ENCODE results near the gene TRIM14.

The TRIM14 gene

DNA sequence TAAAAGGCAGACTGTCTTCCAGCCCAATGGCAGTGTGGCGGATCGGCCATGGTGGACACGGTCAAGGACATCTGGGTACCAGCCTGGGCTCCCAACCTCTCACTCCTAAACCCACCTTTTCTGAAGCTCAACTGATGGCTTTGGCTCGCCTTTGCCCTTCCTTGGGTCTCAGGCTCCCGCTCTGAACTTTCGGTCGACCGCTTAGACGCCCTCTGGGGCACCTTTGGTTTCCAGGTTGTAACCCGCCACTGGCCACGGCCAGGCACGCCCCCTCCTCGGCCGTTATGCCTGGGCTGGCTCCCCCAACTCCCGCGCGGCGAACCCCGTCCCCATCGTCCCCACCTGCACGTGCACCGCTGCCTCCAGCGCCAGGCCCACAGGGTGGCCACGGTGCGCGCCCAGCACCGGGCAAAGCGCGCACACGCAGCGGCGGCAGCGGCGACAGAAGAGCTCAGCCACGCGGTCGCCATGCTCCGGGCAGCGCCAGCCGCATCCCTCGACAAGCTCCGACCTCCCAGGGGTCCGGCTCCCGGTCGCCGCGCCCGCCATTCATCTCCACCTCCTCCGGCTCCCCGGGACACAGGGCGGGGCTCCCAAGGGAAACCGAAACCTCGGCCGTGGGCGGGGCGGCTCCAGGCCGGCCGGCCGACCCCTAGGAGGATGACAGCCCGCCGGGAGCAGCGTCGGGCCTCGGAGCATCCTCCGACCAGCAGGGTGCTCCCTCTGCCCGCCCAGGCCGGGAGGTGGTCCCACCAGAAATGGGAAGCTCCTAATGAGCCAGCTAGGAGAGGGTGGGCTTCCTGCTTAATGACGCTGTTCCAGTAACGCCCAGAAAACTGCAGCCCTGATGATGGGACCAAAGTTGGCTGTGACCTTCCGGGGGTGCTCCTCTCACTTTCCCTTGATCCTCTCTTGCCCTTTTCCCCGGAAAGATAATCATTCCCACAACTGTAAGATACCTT, at the start of gene TRIM14:
Gene TRIM14, minus strand, starts transcription at position 583 of the 962 bp plus-strand sequence. Its CDS starts 34 bp downstream, at position 549.
- H3K27ac ChIP-seq (ENCODE audit: low read depth, low read length), result peak within 1 kb of the TSS; percentile 97
- no peaks in the 10 kb centered on the region for H3K9me3 ChIP-seq (ENCODE audit: control insufficient read depth in 1 of 2, low read length in 2 of 2)
- peaks cover 30 to 35% of the 10 kb centered on the region in 2 donors for H3K4me1 ChIP-seq (ENCODE audit: control insufficient read depth in 1 of 2, insufficient read depth in 2 of 2, low read length in 2 of 2)
- no peaks in the 10 kb centered on the region for H3K27me3 ChIP-seq (ENCODE audit: control insufficient read depth in 1 of 2, insufficient read depth in 2 of 2, low read length in 2 of 2)
- H3K4me3 ChIP-seq (ENCODE audit: low read depth in 1 of 2, low read length in 2 of 2), result peak within 1 kb of the TSS; percentile 86 to 91
- H3K9ac ChIP-seq (ENCODE audit: low read depth in 1 of 2, low read length in 2 of 2), result peak within 1 kb of the TSS; percentile 76 to 93
- H3K36me3 ChIP-seq (ENCODE audit: control insufficient read depth in 1 of 2, insufficient read depth in 2 of 2, low read length in 2 of 2), result peaks cover 0 to 9% of the 10 kb centered on the region in 2 donors

DNA sequence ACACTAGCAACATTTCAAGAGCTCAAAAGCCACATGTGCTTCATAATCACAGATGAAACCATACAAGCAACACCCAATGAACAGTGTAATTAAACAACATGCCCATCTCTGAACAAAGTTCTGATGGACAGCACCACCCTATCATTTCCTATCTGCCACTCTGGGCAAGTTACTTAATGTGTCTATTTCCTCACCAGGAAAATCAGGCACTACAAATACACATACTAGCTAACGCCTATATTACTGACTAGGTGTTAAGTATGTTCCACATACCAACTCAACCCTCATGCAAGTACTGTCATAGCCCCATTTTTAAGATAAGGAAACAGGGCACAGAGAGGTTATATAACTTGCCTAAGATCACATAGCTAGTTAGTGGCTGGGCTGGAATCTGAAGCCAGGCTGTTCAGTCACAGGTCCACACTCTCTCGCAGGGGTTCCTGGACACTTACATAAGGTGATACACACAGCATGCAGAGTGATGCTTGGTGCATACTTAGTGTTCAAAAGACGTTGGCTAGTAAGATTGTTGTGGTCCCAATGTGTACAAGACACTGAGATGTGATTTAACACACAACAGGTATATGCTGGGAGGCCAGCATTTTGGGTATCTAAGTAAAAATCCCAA, 49.2 kb upstream of the TRIM14 start:
- H3K27me3 ChIP-seq (ENCODE audit: control insufficient read depth in 1 of 2, insufficient read depth in 2 of 2, low read length in 2 of 2), result no peaks in the 10 kb centered on the region
- H3K4me1 ChIP-seq (ENCODE audit: control insufficient read depth in 1 of 2, insufficient read depth in 2 of 2, low read length in 2 of 2), result peaks cover 60 to 77% of the 10 kb centered on the region in 2 donors
- H3K9ac ChIP-seq (ENCODE audit: low read depth in 1 of 2, low read length in 2 of 2), result peak overlapping the region in 1 of 2 donors; percentile 35
- no peaks in the 10 kb centered on the region for H3K9me3 ChIP-seq (ENCODE audit: control insufficient read depth in 1 of 2, low read length in 2 of 2)
- no peaks in the 10 kb centered on the region for H3K36me3 ChIP-seq (ENCODE audit: control insufficient read depth in 1 of 2, insufficient read depth in 2 of 2, low read length in 2 of 2)
- H3K27ac ChIP-seq (ENCODE audit: low read depth, low read length), result no peak overlapping the region
- no peak overlapping the region for H3K4me3 ChIP-seq (ENCODE audit: low read depth in 1 of 2, low read length in 2 of 2)

GRCh38 chr9:98164912-98165311, 45.9 kb upstream of the TRIM14 start:
- Histone ChIP-seq H3K4me3 (ENCODE audit: low read depth in 1 of 2, low read length in 2 of 2) (peak overlapping the region in 1 of 2 donors; percentile 20), H3K9ac (ENCODE audit: low read depth in 1 of 2, low read length in 2 of 2) (peak overlapping the region in 1 of 2 donors; percentile 13), H3K9me3 (ENCODE audit: control insufficient read depth in 1 of 2, low read length in 2 of 2) (no peaks in the 10 kb centered on the region), H3K27ac (ENCODE audit: low read depth, low read length) (no peak overlapping the region), H3K4me1 (ENCODE audit: control insufficient read depth in 1 of 2, insufficient read depth in 2 of 2, low read length in 2 of 2) (peaks cover 57 to 64% of the 10 kb centered on the region in 2 donors), H3K36me3 (ENCODE audit: control insufficient read depth in 1 of 2, insufficient read depth in 2 of 2, low read length in 2 of 2) (peaks cover 0 to 4% of the 10 kb centered on the region in 2 donors), H3K27me3 (ENCODE audit: control insufficient read depth in 1 of 2, insufficient read depth in 2 of 2, low read length in 2 of 2) (no peaks in the 10 kb centered on the region)

DNA sequence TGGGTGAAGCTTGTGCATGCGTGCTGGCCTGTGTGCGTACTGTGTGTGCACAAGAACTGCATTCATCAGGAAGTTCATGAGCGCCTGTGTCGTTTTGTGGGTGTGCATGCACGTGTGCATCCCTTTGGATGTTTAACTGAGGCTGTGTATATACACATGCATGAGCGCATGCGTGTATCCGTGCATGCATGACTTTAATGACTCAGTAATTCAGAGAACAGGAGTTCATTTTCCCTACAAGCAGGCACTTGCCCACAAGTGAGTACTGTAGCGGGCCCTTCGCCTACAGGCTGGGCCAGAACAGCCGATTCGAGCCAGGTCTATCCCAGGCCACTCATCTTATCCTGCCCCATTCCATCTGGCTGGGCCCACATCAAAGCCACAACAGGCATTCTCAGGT, 43.6 kb upstream of the TRIM14 start:
- Histone ChIP-seq H3K36me3 (ENCODE audit: control insufficient read depth in 1 of 2, insufficient read depth in 2 of 2, low read length in 2 of 2) (peaks cover 2 to 8% of the 10 kb centered on the region in 2 donors), H3K4me3 (ENCODE audit: low read depth in 1 of 2, low read length in 2 of 2) (no peak overlapping the region), H3K27ac (ENCODE audit: low read depth, low read length) (no peak overlapping the region), H3K9me3 (ENCODE audit: control insufficient read depth in 1 of 2, low read length in 2 of 2) (no peaks in the 10 kb centered on the region), H3K4me1 (ENCODE audit: control insufficient read depth in 1 of 2, insufficient read depth in 2 of 2, low read length in 2 of 2) (peaks cover 46 to 48% of the 10 kb centered on the region in 2 donors), H3K27me3 (ENCODE audit: control insufficient read depth in 1 of 2, insufficient read depth in 2 of 2, low read length in 2 of 2) (no peaks in the 10 kb centered on the region), H3K9ac (ENCODE audit: low read depth in 1 of 2, low read length in 2 of 2) (no peak overlapping the region)

- Histone ChIP-seq H3K9me3 (ENCODE audit: control insufficient read depth in 1 of 2, low read length in 2 of 2) (no peaks in the 10 kb centered on the region), H3K27ac (ENCODE audit: low read depth, low read length) (no peak overlapping the region), H3K36me3 (ENCODE audit: control insufficient read depth in 1 of 2, insufficient read depth in 2 of 2, low read length in 2 of 2) (peaks cover 8 to 12% of the 10 kb centered on the region in 2 donors), H3K27me3 (ENCODE audit: control insufficient read depth in 1 of 2, insufficient read depth in 2 of 2, low read length in 2 of 2) (no peaks in the 10 kb centered on the region), H3K4me1 (ENCODE audit: control insufficient read depth in 1 of 2, insufficient read depth in 2 of 2, low read length in 2 of 2) (peaks cover 46 to 48% of the 10 kb centered on the region in 2 donors), H3K9ac (ENCODE audit: low read depth in 1 of 2, low read length in 2 of 2) (no peak overlapping the region), H3K4me3 (ENCODE audit: low read depth in 1 of 2, low read length in 2 of 2) (no peak overlapping the region)
Measured at GRCh38 chr9:98161851-98162250, 42.8 kb upstream of the TRIM14 start.

GRCh38 chr9:98159790-98160189, 40.8 kb upstream of the TRIM14 start:
- H3K27ac ChIP-seq (ENCODE audit: low read depth, low read length), result no peak overlapping the region
- no peaks in the 10 kb centered on the region for H3K9me3 ChIP-seq (ENCODE audit: control insufficient read depth in 1 of 2, low read length in 2 of 2)
- H3K4me1 ChIP-seq (ENCODE audit: control insufficient read depth in 1 of 2, insufficient read depth in 2 of 2, low read length in 2 of 2), result peaks cover 39 to 49% of the 10 kb centered on the region in 2 donors
- H3K4me3 ChIP-seq (ENCODE audit: low read depth in 1 of 2, low read length in 2 of 2), result no peak overlapping the region
- H3K9ac ChIP-seq (ENCODE audit: low read depth in 1 of 2, low read length in 2 of 2), result no peak overlapping the region
- peaks cover 12 to 14% of the 10 kb centered on the region in 2 donors for H3K36me3 ChIP-seq (ENCODE audit: control insufficient read depth in 1 of 2, insufficient read depth in 2 of 2, low read length in 2 of 2)
- no peaks in the 10 kb centered on the region for H3K27me3 ChIP-seq (ENCODE audit: control insufficient read depth in 1 of 2, insufficient read depth in 2 of 2, low read length in 2 of 2)

GRCh38 chr9:98159301-98159700, 40.3 kb upstream of the TRIM14 start:
- Histone ChIP-seq H3K9ac (ENCODE audit: low read depth in 1 of 2, low read length in 2 of 2) (no peak overlapping the region), H3K4me1 (ENCODE audit: control insufficient read depth in 1 of 2, insufficient read depth in 2 of 2, low read length in 2 of 2) (peaks cover 34 to 44% of the 10 kb centered on the region in 2 donors), H3K36me3 (ENCODE audit: control insufficient read depth in 1 of 2, insufficient read depth in 2 of 2, low read length in 2 of 2) (peaks cover 12 to 16% of the 10 kb centered on the region in 2 donors), H3K9me3 (ENCODE audit: control insufficient read depth in 1 of 2, low read length in 2 of 2) (no peaks in the 10 kb centered on the region), H3K4me3 (ENCODE audit: low read depth in 1 of 2, low read length in 2 of 2) (no peak overlapping the region), H3K27ac (ENCODE audit: low read depth, low read length) (no peak overlapping the region), H3K27me3 (ENCODE audit: control insufficient read depth in 1 of 2, insufficient read depth in 2 of 2, low read length in 2 of 2) (no peaks in the 10 kb centered on the region)

GRCh38 chr9:98158071-98158831, 39.2 kb upstream of the TRIM14 start:
- H3K9ac ChIP-seq (ENCODE audit: low read depth in 1 of 2, low read length in 2 of 2), result no peak overlapping the region
- no peaks in the 10 kb centered on the region for H3K9me3 ChIP-seq (ENCODE audit: control insufficient read depth in 1 of 2, low read length in 2 of 2)
- no peak overlapping the region for H3K4me3 ChIP-seq (ENCODE audit: low read depth in 1 of 2, low read length in 2 of 2)
- H3K36me3 ChIP-seq (ENCODE audit: control insufficient read depth in 1 of 2, insufficient read depth in 2 of 2, low read length in 2 of 2), result peaks cover 12 to 18% of the 10 kb centered on the region in 2 donors
- no peak overlapping the region for H3K27ac ChIP-seq (ENCODE audit: low read depth, low read length)
- H3K4me1 ChIP-seq (ENCODE audit: control insufficient read depth in 1 of 2, insufficient read depth in 2 of 2, low read length in 2 of 2), result peaks cover 29 to 34% of the 10 kb centered on the region in 2 donors
- no peaks in the 10 kb centered on the region for H3K27me3 ChIP-seq (ENCODE audit: control insufficient read depth in 1 of 2, insufficient read depth in 2 of 2, low read length in 2 of 2)

- H3K9me3 ChIP-seq (ENCODE audit: control insufficient read depth in 1 of 2, low read length in 2 of 2), result no peaks in the 10 kb centered on the region
- H3K4me1 ChIP-seq (ENCODE audit: control insufficient read depth in 1 of 2, insufficient read depth in 2 of 2, low read length in 2 of 2), result peaks cover 21 to 25% of the 10 kb centered on the region in 2 donors
- H3K27me3 ChIP-seq (ENCODE audit: control insufficient read depth in 1 of 2, insufficient read depth in 2 of 2, low read length in 2 of 2), result no peaks in the 10 kb centered on the region
- peaks cover 12 to 19% of the 10 kb centered on the region in 2 donors for H3K36me3 ChIP-seq (ENCODE audit: control insufficient read depth in 1 of 2, insufficient read depth in 2 of 2, low read length in 2 of 2)
- no peak overlapping the region for H3K4me3 ChIP-seq (ENCODE audit: low read depth in 1 of 2, low read length in 2 of 2)
- no peak overlapping the region for H3K27ac ChIP-seq (ENCODE audit: low read depth, low read length)
- H3K9ac ChIP-seq (ENCODE audit: low read depth in 1 of 2, low read length in 2 of 2), result no peak overlapping the region
Measured at GRCh38 chr9:98157372-98157771, 38.4 kb upstream of the TRIM14 start.
